GM12878 (cell line): ENCODE measurements around the gene PRKAG3. TPM values are rescaled to one million over a fixed set of nuclear protein-coding genes. Genes with fewer than 3 reads are reported as not detected.

Experiments
- ATAC-seq: fragments of 200-7000 bp; cut with Tn5 transposase; 3 replicates; pipeline ENCODE4 v1.9.1; 2020; ENCODE audit warnings: mild to moderate bottlenecking, moderate library complexity
- BruUV-seq: library from RNA; stranded (reverse); fragments of 400-500 nt; replicated peaks from 2 replicates; lab custom pipeline; 2021; lab: Mats Ljungman, UMichigan
- CTCF ChIA-PET: fragments of 300-600 bp; sonication (Branson Sonifier 250); formaldehyde crosslinking; extraction: SDS; loops from one replicate; lab custom pipeline; 2021; ENCODE audit warnings: inconsistent platforms; lab: Yijun Ruan, JAX
- POLR2A ChIA-PET: fragments of 350-600 bp; formaldehyde crosslinking; extraction: SDS; loops from one replicate; lab custom pipeline; 2021; ENCODE audit warnings: inconsistent platforms; lab: Charles Lee
- RAD21 ChIA-PET: fragments of 300-600 bp; sonication (Branson Sonifier 250); formaldehyde crosslinking; loops from one replicate; lab custom pipeline; 2023; ENCODE audit warnings: antibody characterized with exemption; ENCODE audit not compliant: unreplicated experiment; lab: Charles Lee
- SMC1A ChIA-PET: fragments of 300-600 bp; sonication (Branson Sonifier 250); formaldehyde crosslinking; loops from one replicate; lab custom pipeline; 2023; ENCODE audit not compliant: unreplicated experiment, uncharacterized antibody; lab: Charles Lee
- DNase-seq: peaks from one replicate; pipeline ENCODE4 v3.0.0-alpha.2; 2011; ENCODE audit warnings: low read depth, low spot score
- FAIRE-seq: peaks from 3 replicates; lab custom pipeline; 2011; peaks lifted over from hg19 to GRCh38; lab: Jason Lieb, UNC
- H2AFZ ChIP-seq: 2 replicates; pipeline ENCODE4 v1.6.0; 2011; ENCODE audit warnings: low read depth, low read length, control low read depth; ENCODE audit not compliant: control insufficient read depth
- H3K27ac ChIP-seq: 2 replicates; pipeline ENCODE4 v1.5.1; 2011; ENCODE audit warnings: control low read depth; ENCODE audit not compliant: control insufficient read depth, insufficient read depth
- H3K27me3 ChIP-seq, 2 experiments: replicated peaks in 1 of 2; 2 replicates each; pipeline versions ENCODE4 v1.6.0 to v1.6.1; 2011; ENCODE audit warnings: low read length in 1 of 2; ENCODE audit not compliant: control insufficient read depth in 2 of 2, insufficient read depth in 2 of 2
- H3K36me3 ChIP-seq, 2 experiments: 2 replicates each; pipeline ENCODE4 v1.5.1; 2011; ENCODE audit warnings: low read length in 1 of 2; ENCODE audit not compliant: control insufficient read depth in 2 of 2, insufficient read depth in 2 of 2
- H3K4me1 ChIP-seq: 2 replicates; pipeline ENCODE4 v1.6.1; 2011; ENCODE audit warnings: mild to moderate bottlenecking, low read length, moderate library complexity, mixed read lengths; ENCODE audit not compliant: control insufficient read depth, insufficient read depth
- H3K4me2 ChIP-seq: 2 replicates; pipeline ENCODE4 v1.6.0; 2011; ENCODE audit warnings: control low read depth; ENCODE audit not compliant: control insufficient read depth, insufficient read depth
- H3K4me3 ChIP-seq: fragments of 200-600 bp; sonication (generic); 2 replicates; pipeline ENCODE4 v1.5.1; 2016
- H3K79me2 ChIP-seq: 2 replicates; pipeline ENCODE4 v1.6.0; 2011; ENCODE audit warnings: low read length; ENCODE audit not compliant: control insufficient read depth, insufficient read depth
- H3K9ac ChIP-seq: 2 replicates; pipeline ENCODE4 v1.8.0; 2011; ENCODE audit warnings: low read length, control low read depth, mixed read lengths; ENCODE audit not compliant: control insufficient read depth, insufficient read depth
- H3K9me3 ChIP-seq: replicated peaks from 3 replicates; pipeline ENCODE4 v1.5.1; 2011; ENCODE audit warnings: mild to moderate bottlenecking, low read length; ENCODE audit not compliant: control insufficient read depth, insufficient read depth
- H4K20me1 ChIP-seq: 2 replicates; pipeline ENCODE4 v1.6.0; 2011; ENCODE audit not compliant: control insufficient read depth, insufficient read depth
- CBX5 ChIP-seq: sonication (generic); IDR thresholded peaks from 2 replicates; pipeline ENCODE4 v1.6.1; 2016; ENCODE audit warnings: low read depth, moderate library complexity, mild to moderate bottlenecking, inconsistent platforms
- CHD1 ChIP-seq: IDR thresholded peaks from 2 replicates; pipeline ENCODE4 v1.6.1; 2012; ENCODE audit warnings: low read depth, low read length, improper control_type of control experiment
- ELK1 ChIP-seq: IDR thresholded peaks from 2 replicates; pipeline ENCODE4 v1.6.1; 2012; ENCODE audit warnings: low read depth, low read length, improper control_type of control experiment
- FOS ChIP-seq: IDR thresholded peaks from 3 replicates; pipeline ENCODE4 v1.6.1; 2011; ENCODE audit warnings: borderline replicate concordance; ENCODE audit not compliant: insufficient read length; ENCODE audit errors: extremely low read depth
- JUNB ChIP-seq: IDR thresholded peaks from 2 replicates; pipeline ENCODE4 v1.6.1; 2016; ENCODE audit warnings: antibody characterized with exemption, mild to moderate bottlenecking
- KDM1A ChIP-seq: fragments of 200-600 bp; sonication (generic); IDR thresholded peaks from 2 replicates; pipeline ENCODE4 v1.6.1; 2016; ENCODE audit warnings: borderline replicate concordance
- MEF2A ChIP-seq: IDR thresholded peaks from 2 replicates; pipeline ENCODE4 v1.6.1; 2011; ENCODE audit warnings: low read depth, mild to moderate bottlenecking, low read length, moderate library complexity; ENCODE audit not compliant: insufficient read depth
- NR2F1 ChIP-seq: fragments of 450-650 bp; conservative IDR thresholded peaks from 2 replicates; pipeline ENCODE4 v1.6.1; 2017; ENCODE audit warnings: mild to moderate bottlenecking
- PAX8 ChIP-seq: fragments of 450-650 bp; IDR thresholded peaks from 2 replicates; pipeline ENCODE4 v1.6.1; 2017; ENCODE audit warnings: mild to moderate bottlenecking, moderate library complexity
- RCOR1 ChIP-seq: conservative IDR thresholded peaks from 2 replicates; pipeline ENCODE4 v1.6.1; 2012; ENCODE audit warnings: low read depth, low read length, improper control_type of control experiment
- SMAD1 ChIP-seq: fragments of 450-650 bp; IDR thresholded peaks from 2 replicates; pipeline ENCODE4 v1.6.1; 2018; ENCODE audit warnings: mild to moderate bottlenecking, low read depth; ENCODE audit not compliant: partially characterized antibody
- STAT3 ChIP-seq: IDR thresholded peaks from 2 replicates; pipeline ENCODE4 v1.6.1; 2011; ENCODE audit warnings: low read depth, low read length, improper control_type of control experiment
- SUPT20H ChIP-seq: IDR thresholded peaks from 2 replicates; pipeline ENCODE4 v1.6.1; 2011; ENCODE audit warnings: low read depth, mild to moderate bottlenecking, low read length, moderate library complexity, borderline replicate concordance; ENCODE audit not compliant: control insufficient read depth
- TCF3 ChIP-seq: IDR thresholded peaks from 2 replicates; pipeline ENCODE4 v1.6.1; 2012; ENCODE audit warnings: low read depth, mild to moderate bottlenecking, low read length, borderline replicate concordance; ENCODE audit not compliant: insufficient read depth
- USF1 ChIP-seq: IDR thresholded peaks from 2 replicates; pipeline ENCODE4 v1.6.1; 2011; ENCODE audit warnings: borderline replicate concordance, low read depth, mild to moderate bottlenecking, moderate library complexity, mixed read lengths, low read length; ENCODE audit not compliant: insufficient read depth; ENCODE audit errors: extremely low read length
- WGBS: methylation state at CpG from one replicate; pipeline ENCODE4 v1.1.6; 2016; ENCODE audit warnings: low lambda C conversion rate; ENCODE audit not compliant: insufficient replicate concordance, insufficient coverage; ENCODE audit errors: missing lambda C conversion rate; 5-methylcytosine and 5-hydroxymethylcytosine counted together
- in situ Hi-C: fragments of 300-500 bp; cut with MboI; formaldehyde crosslinking; loops from 9 replicates; pipeline ENCODE4 v1.14.3; 2018; ENCODE audit warnings: mixed read lengths
- intact Hi-C: fragments of 100-400 bp; cut with micrococcal nuclease; formaldehyde crosslinking; loops from one replicate; pipeline ENCODE4 v1.14.2; 2022; ENCODE audit not compliant: unreplicated experiment
- polyA plus RNA-seq, 11 experiments: library from polyadenylated mRNA; depleted of rRNA in 4 of 11; unstranded in 6 of 11; stranded (reverse) in 5 of 11; fragments of >200 nt; fragmentation: Nextera tagmentation in 4 of 11; fragmentation: Illumina TruSeq in 1 of 11; extraction: Ambion mirVana in 4 of 11; extraction: Trizol in 1 of 11; gene quantifications; 1 replicate in 1 of 11; 2 replicates in 10 of 11; pipeline versions ENCODE4 v1.2.1 to v1.2.3, GENCODE V29; 2011 to 2016; ENCODE audit warnings: inconsistent platforms in 2 of 11, missing spikeins in 2 of 11, low read depth in 1 of 11
- total RNA-seq, 4 experiments: library from RNA; depleted of rRNA in 3 of 4; stranded (reverse); fragments of >200 nt in 3 of 4; fragmentation: Illumina TruSeq in 1 of 4; extraction: Trizol in 1 of 4; gene quantifications; 2 replicates each; pipeline versions ENCODE4 v1.2.1 to v1.2.3, GENCODE V29; 2013 to 2021

The PRKAG3 gene
- total and polyA plus RNA-seq, 10 of the 15 experiments (the other 5 are each of a cell fraction or from before 2014, with no cell fraction given): 0.04 to 0.12 (median 0.06) TPM; not detected in 7

GRCh38 chr2:218875692-218876246 is 44.2 kb upstream of the PRKAG3 start:
- TF ChIP-seq TCF3 (no peak), KDM1A (no peak), CBX5 (no peak), FOS (no peak), STAT3 (no peak), SUPT20H (no peak), ELK1 (no peak), NR2F1 (no peak), PAX8 (no peak), MEF2A (no peak), RCOR1 (no peak), CHD1 (no peak), SMAD1 (no peak), USF1 (no peak), JUNB (no peak)
- TF ChIP-seq, all 136 proteins: peak for 0
- ATAC-seq (no peak), DNase-seq (no peak), FAIRE-seq (no peak)
- no peaks in the 10 kb centered on the region for H4K20me1 ChIP-seq
- no peaks in the 10 kb centered on the region for H3K36me3 ChIP-seq
- intact Hi-C loops: loop anchor here (1.0 to 2.0 kb wide), 2 partner anchors 23 to 105 kb away; no protein-coding TSS in a partner anchor
- H2AFZ ChIP-seq: no peak overlapping the region
- ChIA-PET RAD21 (interaction anchor here (0.8 to 16.0 kb wide), 20 partner anchors 11 to 312 kb away, joined by 3 to 871 read pairs (median 5); partner anchors contain the start of gene CDK5R2), CTCF (interaction anchor here (0.6 to 21.9 kb wide), 37 partner anchors 7 to 548 kb away, joined by 3 to 1364 read pairs (median 6); partner anchors contain the start of gene CDK5R2), SMC1A (interaction anchor here (0.5 to 15.8 kb wide), 19 partner anchors 8 to 279 kb away, joined by 3 to 780 read pairs (median 4); no protein-coding TSS in a partner anchor), POLR2A (interaction anchor here (0.7 to 10.6 kb wide), 7 partner anchors 11 to 331 kb away, joined by 3 to 360 read pairs (median 4); partner anchors contain the start of gene ZFAND2B)
- no peaks in the 10 kb centered on the region for H3K9me3 ChIP-seq
- in situ Hi-C loops: no loop called here
- H3K4me2 ChIP-seq: no peak overlapping the region
- 46% methylated on average over 2 of the region's 2 CpGs for WGBS
- peaks cover 47% of the 10 kb centered on the region for H3K4me1 ChIP-seq
- BruUV-seq: no TSS peak
- no peak overlapping the region for H3K4me3 ChIP-seq
- no peak overlapping the region for H3K9ac ChIP-seq
- H3K79me2 ChIP-seq: peaks cover 10% of the 10 kb centered on the region
- H3K27ac ChIP-seq: no peak overlapping the region
- peaks cover 10 to 25% of the 10 kb centered on the region in 2 experiments for H3K27me3 ChIP-seq
